GM18873 (cell line): ENCODE measurements around the gene LGALS12.

Experiments
- ATAC-seq: cut with Tn5 transposase; IDR thresholded peaks from one replicate; pipeline ENCODE4 v1.9.1; 2021; ENCODE audit warnings: mild to moderate bottlenecking, moderate library complexity, moderate number of reproducible peaks; ENCODE audit not compliant: unreplicated experiment, low FRiP score

Gene LGALS12

DNA sequence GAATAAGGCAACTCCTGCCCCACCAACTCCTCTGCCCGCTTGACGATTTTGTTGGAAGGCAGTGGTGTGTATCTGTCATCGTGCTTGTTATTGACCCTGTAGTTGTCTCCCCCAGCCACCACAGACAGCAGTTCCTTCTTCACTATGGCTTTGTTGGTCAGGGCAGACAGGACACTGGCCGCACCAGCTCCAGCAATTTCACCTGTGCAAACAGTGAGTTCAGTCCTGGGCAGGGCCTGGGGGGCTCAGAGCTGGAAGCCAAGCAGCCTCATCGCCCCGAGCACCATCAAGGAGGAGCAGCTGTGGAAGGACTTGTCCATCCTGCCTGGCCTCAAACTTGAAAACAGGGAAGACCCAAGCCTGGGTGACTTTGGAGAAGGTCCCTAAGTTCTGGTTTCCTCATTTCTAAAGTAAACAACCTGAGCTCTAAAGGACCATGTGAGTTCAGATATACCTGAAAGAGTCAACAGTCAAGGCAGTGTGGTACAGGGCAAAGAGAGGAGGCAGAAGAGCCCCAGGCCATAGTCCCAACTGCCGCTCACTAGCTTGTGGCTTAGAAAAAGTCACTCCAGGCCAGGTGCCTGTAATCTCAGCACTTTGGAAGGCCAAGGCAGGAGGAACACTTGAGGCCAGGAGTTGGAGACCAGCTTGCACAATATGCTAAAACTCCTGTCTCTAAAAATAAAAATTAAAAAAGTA is 52.7 kb downstream of the LGALS12 start:
- no peak for ATAC-seq

DNA sequence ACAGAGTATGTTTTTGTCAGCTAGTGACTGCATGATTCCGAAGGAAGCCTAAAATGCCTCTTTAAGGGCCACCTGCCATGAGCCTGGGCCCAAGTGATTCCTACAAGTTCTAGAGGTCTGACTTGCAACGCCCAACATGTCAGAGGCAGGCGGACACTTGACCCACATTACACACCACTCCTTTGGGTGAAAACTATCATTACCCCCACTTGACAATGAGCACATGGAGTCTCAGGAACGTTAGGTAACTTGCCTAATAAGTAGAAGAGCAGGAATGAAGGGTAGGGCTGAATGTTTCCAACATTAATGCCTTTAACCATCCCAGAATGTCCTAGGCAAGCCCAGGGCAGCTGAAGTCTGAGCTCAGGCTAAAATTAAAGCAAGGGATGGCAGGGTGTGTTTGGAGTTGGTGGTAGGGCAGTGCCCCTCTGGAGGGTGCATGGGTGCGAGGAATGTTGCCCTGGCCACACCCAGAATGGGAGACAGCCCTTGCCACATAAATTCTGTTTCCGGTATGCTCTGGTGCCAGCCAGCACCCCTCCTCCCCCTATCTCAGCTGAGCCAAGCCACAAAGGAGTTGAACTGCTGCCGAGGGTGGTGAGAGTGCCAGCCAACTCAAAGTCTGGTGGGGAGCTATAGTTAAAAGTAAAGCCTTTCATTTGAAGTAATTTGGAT is 54.8 kb downstream of the LGALS12 start:
- no peak for ATAC-seq

- no peak for ATAC-seq
Observed at GRCh38 chr11:63563201-63564055, 57.5 kb downstream of the LGALS12 start, which contains the start of gene PLAAT2. PLAAT2 (minus strand) TSS chr11:63563379; CDS start chr11:63563324, 55 bp downstream.

- peak; percentile 63 for ATAC-seq
Observed at GRCh38 chr11:63564056-63564774, 58.3 kb downstream of the LGALS12 start.

DNA sequence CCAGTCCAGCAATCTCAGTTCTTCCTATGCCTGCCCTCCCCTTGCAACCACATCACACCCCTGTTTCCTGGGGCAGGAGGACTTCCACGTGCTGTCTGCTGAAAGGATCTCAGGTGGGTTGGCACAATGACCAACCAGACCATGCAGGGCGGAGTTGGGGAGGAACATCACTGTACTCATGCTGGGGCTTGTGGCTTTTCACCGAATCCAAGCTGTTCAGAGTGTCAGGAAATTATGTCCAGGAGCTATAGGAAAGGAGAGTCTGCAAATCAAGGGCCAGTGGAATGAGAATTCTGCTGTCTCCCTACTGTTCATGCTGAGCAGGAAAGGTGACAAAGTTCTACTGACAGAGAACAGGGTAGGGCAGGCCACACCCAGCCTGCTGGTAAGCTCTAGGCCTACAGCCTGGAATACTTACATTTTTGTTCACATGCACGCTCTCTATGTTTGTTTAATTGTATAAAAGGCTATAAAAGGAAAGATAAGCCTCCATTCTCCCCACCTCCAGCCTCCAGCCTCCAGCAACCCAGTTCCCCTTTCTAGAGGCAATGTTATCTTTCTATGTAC is 59.0 kb downstream of the LGALS12 start:
- ATAC-seq: no peak
